ENCODE measurements around the gene NR4A3.

GRCh38 chr9:99826579-99826978, 4.9 kb downstream of the NR4A3 start:
- TF ChIP-seq, protein P1, sequence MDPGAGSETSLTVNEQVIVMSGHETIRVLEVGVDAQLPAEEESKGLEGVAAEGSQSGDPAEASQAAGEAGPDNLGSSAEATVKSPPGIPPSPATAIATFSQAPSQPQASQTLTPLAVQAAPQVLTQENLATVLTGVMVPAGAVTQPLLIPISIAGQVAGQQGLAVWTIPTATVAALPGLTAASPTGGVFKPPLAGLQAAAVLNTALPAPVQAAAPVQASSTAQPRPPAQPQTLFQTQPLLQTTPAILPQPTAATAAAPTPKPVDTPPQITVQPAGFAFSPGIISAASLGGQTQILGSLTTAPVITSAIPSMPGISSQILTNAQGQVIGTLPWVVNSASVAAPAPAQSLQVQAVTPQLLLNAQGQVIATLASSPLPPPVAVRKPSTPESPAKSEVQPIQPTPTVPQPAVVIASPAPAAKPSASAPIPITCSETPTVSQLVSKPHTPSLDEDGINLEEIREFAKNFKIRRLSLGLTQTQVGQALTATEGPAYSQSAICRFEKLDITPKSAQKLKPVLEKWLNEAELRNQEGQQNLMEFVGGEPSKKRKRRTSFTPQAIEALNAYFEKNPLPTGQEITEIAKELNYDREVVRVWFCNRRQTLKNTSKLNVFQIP (CRISPR knock-in tag; IDR thresholded peaks at IDR 0.05; ENCODE audit: borderline replicate concordance, low read depth), result no peak
- no peak for TF ChIP-seq CREB5 (CRISPR knock-in tag; IDR thresholded peaks at IDR 0.05; ENCODE audit: low read depth)
- TF ChIP-seq TOX (CRISPR knock-in tag; IDR thresholded peaks at IDR 0.05; ENCODE audit: borderline replicate concordance), result no peak
- no peak for TF ChIP-seq ESRRG (CRISPR knock-in tag; IDR thresholded peaks at IDR 0.05)
- TF ChIP-seq ZNF8 (CRISPR knock-in tag; IDR thresholded peaks at IDR 0.05), result no peak
- no peak for TF ChIP-seq PPARA (CRISPR knock-in tag; IDR thresholded peaks at IDR 0.05; ENCODE audit: borderline replicate concordance)
- TF ChIP-seq, protein P2, sequence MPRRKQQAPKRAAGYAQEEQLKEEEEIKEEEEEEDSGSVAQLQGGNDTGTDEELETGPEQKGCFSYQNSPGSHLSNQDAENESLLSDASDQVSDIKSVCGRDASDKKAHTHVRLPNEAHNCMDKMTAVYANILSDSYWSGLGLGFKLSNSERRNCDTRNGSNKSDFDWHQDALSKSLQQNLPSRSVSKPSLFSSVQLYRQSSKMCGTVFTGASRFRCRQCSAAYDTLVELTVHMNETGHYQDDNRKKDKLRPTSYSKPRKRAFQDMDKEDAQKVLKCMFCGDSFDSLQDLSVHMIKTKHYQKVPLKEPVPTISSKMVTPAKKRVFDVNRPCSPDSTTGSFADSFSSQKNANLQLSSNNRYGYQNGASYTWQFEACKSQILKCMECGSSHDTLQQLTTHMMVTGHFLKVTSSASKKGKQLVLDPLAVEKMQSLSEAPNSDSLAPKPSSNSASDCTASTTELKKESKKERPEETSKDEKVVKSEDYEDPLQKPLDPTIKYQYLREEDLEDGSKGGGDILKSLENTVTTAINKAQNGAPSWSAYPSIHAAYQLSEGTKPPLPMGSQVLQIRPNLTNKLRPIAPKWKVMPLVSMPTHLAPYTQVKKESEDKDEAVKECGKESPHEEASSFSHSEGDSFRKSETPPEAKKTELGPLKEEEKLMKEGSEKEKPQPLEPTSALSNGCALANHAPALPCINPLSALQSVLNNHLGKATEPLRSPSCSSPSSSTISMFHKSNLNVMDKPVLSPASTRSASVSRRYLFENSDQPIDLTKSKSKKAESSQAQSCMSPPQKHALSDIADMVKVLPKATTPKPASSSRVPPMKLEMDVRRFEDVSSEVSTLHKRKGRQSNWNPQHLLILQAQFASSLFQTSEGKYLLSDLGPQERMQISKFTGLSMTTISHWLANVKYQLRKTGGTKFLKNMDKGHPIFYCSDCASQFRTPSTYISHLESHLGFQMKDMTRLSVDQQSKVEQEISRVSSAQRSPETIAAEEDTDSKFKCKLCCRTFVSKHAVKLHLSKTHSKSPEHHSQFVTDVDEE (CRISPR knock-in tag; IDR thresholded peaks at IDR 0.05), result no peak
- TF ChIP-seq ZFP3 (CRISPR knock-in tag; IDR thresholded peaks at IDR 0.05), result no peak
- TF ChIP-seq ZNF565 (CRISPR knock-in tag; conservative IDR thresholded peaks at IDR 0.05; ENCODE audit: low read depth), result no peak
- TF ChIP-seq, protein P3, sequence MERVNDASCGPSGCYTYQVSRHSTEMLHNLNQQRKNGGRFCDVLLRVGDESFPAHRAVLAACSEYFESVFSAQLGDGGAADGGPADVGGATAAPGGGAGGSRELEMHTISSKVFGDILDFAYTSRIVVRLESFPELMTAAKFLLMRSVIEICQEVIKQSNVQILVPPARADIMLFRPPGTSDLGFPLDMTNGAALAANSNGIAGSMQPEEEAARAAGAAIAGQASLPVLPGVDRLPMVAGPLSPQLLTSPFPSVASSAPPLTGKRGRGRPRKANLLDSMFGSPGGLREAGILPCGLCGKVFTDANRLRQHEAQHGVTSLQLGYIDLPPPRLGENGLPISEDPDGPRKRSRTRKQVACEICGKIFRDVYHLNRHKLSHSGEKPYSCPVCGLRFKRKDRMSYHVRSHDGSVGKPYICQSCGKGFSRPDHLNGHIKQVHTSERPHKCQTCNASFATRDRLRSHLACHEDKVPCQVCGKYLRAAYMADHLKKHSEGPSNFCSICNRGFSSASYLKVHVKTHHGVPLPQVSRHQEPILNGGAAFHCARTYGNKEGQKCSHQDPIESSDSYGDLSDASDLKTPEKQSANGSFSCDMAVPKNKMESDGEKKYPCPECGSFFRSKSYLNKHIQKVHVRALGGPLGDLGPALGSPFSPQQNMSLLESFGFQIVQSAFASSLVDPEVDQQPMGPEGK (CRISPR knock-in tag; IDR thresholded peaks at IDR 0.05; ENCODE audit: borderline replicate concordance), result no peak
- TF ChIP-seq BACH2 (CRISPR knock-in tag; IDR thresholded peaks at IDR 0.05; ENCODE audit: borderline replicate concordance), result no peak
- TF ChIP-seq ZNF70 (CRISPR knock-in tag; IDR thresholded peaks at IDR 0.05), result no peak
- TF ChIP-seq ZFP30 (CRISPR knock-in tag; IDR thresholded peaks at IDR 0.05), result no peak

Data from SK-N-SH treated with all-trans-retinoic acid at 6 μM for 48 hours (cell line).